Neural progenitor cell (in vitro differentiated cells): ENCODE results near the gene PRSS33. TPM values are rescaled to one million over a fixed set of nuclear protein-coding genes. Genes with fewer than 3 reads are reported as not detected.
A peak's percentile ranks its signal among the peaks of the same experiment; 100 is the strongest.

Source experiments
- DNase-seq: peaks from one replicate; pipeline ENCODE4 v3.0.0-alpha.2; 2016; ENCODE audit warnings: low spot score
- H2AFZ ChIP-seq: fragments of 200-600 bp; sonication (generic); replicated peaks from 2 replicates; pipeline ENCODE4 v1.6.1; 2016; ENCODE audit warnings: antibody characterized with exemption
- H3F3A ChIP-seq: fragments of 200-600 bp; sonication (generic); 2 replicates; pipeline ENCODE4 v1.6.1; 2016; ENCODE audit warnings: antibody characterized with exemption, low read depth
- H3K27ac ChIP-seq: fragments of 200-600 bp; sonication (generic); 2 replicates; pipeline ENCODE4 v1.5.1; 2016; ENCODE audit warnings: mild to moderate bottlenecking
- H3K27me3 ChIP-seq: fragments of 200-600 bp; sonication (generic); 2 replicates; pipeline ENCODE4 v1.6.1; 2016; ENCODE audit warnings: mild to moderate bottlenecking, moderate library complexity
- H3K36me3 ChIP-seq: fragments of 200-600 bp; sonication (generic); 2 replicates; pipeline ENCODE4 v1.5.1; 2016
- H3K4me1 ChIP-seq: fragments of 200-600 bp; sonication (generic); 2 replicates; pipeline ENCODE4 v1.6.1; 2016; ENCODE audit warnings: mixed run types
- H3K4me2 ChIP-seq: fragments of 200-600 bp; sonication (generic); 2 replicates; pipeline ENCODE4 v1.6.1; 2016
- H3K4me3 ChIP-seq: fragments of 200-600 bp; sonication (generic); 2 replicates; pipeline ENCODE4 v1.5.1; 2016
- H3K79me2 ChIP-seq: fragments of 200-600 bp; sonication (generic); 2 replicates; pipeline ENCODE4 v1.6.1; 2016; ENCODE audit warnings: low read depth
- H3K9ac ChIP-seq: fragments of 200-600 bp; sonication (generic); 2 replicates; pipeline ENCODE4 v1.6.1; 2016
- H3K9me3 ChIP-seq: fragments of 200-600 bp; sonication (generic); 2 replicates; pipeline ENCODE4 v1.5.1; 2016; ENCODE audit warnings: low read depth
- H4K20me1 ChIP-seq: fragments of 200-600 bp; sonication (generic); 2 replicates; pipeline ENCODE4 v1.6.1; 2016; ENCODE audit warnings: low read depth
- H3K27ac Mint-ChIP-seq: 3 replicates; pipeline ENCODE4 v1.8.0; 2021; ENCODE audit warnings: mixed read lengths
- H3K27me3 Mint-ChIP-seq: 2 replicates; pipeline ENCODE4 v1.8.0; 2022; ENCODE audit warnings: low read depth, mild to moderate bottlenecking, inconsistent platforms, moderate library complexity, mixed read lengths; ENCODE audit not compliant: insufficient read depth
- H3K36me3 Mint-ChIP-seq: 3 replicates; pipeline ENCODE4 v1.8.0; 2021; ENCODE audit warnings: mixed read lengths
- H3K4me1 Mint-ChIP-seq: 3 replicates; pipeline ENCODE4 v1.8.0; 2021; ENCODE audit warnings: mixed read lengths
- H3K4me3 Mint-ChIP-seq: 3 replicates; pipeline ENCODE4 v1.8.0; 2021; ENCODE audit warnings: mild to moderate bottlenecking, moderate library complexity, mixed read lengths
- H3K9me3 Mint-ChIP-seq: 3 replicates; pipeline ENCODE4 v1.8.0; 2020; ENCODE audit warnings: mixed read lengths
- CTCF ChIP-seq: fragments of 200-600 bp; sonication (generic); IDR thresholded peaks from 2 replicates; pipeline ENCODE4 v1.5.1; 2017; ENCODE audit warnings: antibody characterized with exemption, mild to moderate bottlenecking
- EZH2 ChIP-seq: fragments of 200-600 bp; sonication (generic); IDR thresholded peaks from 2 replicates; pipeline ENCODE4 v1.6.1; 2017; ENCODE audit warnings: antibody characterized with exemption, mild to moderate bottlenecking, moderate library complexity
- EZH2phosphoT487 ChIP-seq: fragments of 200-600 bp; sonication (generic); IDR thresholded peaks from 2 replicates; pipeline ENCODE4 v1.6.1; 2017; ENCODE audit warnings: antibody characterized with exemption
- total RNA-seq: library from RNA; depleted of rRNA; stranded (reverse); fragments of >200 nt; gene quantifications from 2 replicates; pipeline ENCODE4 v1.2.3, GENCODE V29; 2015; ENCODE audit warnings: low replicate concordance

Gene PRSS33
- total RNA-seq, 1 donor from 2014 or later, result 0.73 TPM

GRCh38 chr16:2803545-2804195 is 16.3 kb upstream of the PRSS33 start:
- no peaks in the 10 kb centered on the region for H3K27me3 ChIP-seq

GRCh38 chr16:2799859-2800226 is 12.5 kb upstream of the PRSS33 start:
- Histone ChIP-seq H3K4me2 (no peak overlapping the region), H3K9me3 (no peaks in the 10 kb centered on the region), H4K20me1 (no peaks in the 10 kb centered on the region), H3K79me2 (no peaks in the 10 kb centered on the region), H3K27ac (no peak overlapping the region), H3K4me1 (peaks cover 14% of the 10 kb centered on the region), H2AFZ (no peak overlapping the region), H3K4me3 (no peak overlapping the region), H3K9ac (no peak overlapping the region), H3F3A (peaks cover 11% of the 10 kb centered on the region), H3K36me3 (no peaks in the 10 kb centered on the region), H3K27me3 (no peaks in the 10 kb centered on the region)
- peaks cover 4% of the 10 kb centered on the region for H3K27me3 Mint-ChIP-seq
- DNase-seq, result no peak
- H3K27ac Mint-ChIP-seq, result no peak overlapping the region
- peaks cover 15% of the 10 kb centered on the region for H3K9me3 Mint-ChIP-seq
- no peak overlapping the region for H3K4me3 Mint-ChIP-seq
- TF ChIP-seq EZH2 (no peak), CTCF (no peak), EZH2phosphoT487 (no peak)
- peaks cover 5% of the 10 kb centered on the region for H3K4me1 Mint-ChIP-seq
- H3K36me3 Mint-ChIP-seq, result peaks cover 2% of the 10 kb centered on the region

More at GRCh38 chr16:2803545-2804195, 16.3 kb upstream of the PRSS33 start:
- no peaks in the 10 kb centered on the region for H3F3A ChIP-seq
- H3K4me1 Mint-ChIP-seq, result no peaks in the 10 kb centered on the region
- H3K79me2 ChIP-seq, result no peaks in the 10 kb centered on the region
- H3K9ac ChIP-seq, result no peak overlapping the region
- peaks cover 2% of the 10 kb centered on the region for H3K36me3 Mint-ChIP-seq
- no peak overlapping the region for H3K4me2 ChIP-seq
- no peaks in the 10 kb centered on the region for H3K9me3 ChIP-seq
- TF ChIP-seq EZH2, result no peak
- no peak for TF ChIP-seq CTCF
- TF ChIP-seq EZH2phosphoT487, result no peak
- no peak overlapping the region for H3K4me3 ChIP-seq
- H4K20me1 ChIP-seq, result no peaks in the 10 kb centered on the region
- no peak overlapping the region for H3K27ac Mint-ChIP-seq
- no peak overlapping the region for H2AFZ ChIP-seq
- no peak overlapping the region for H3K27ac ChIP-seq
- no peak for DNase-seq
- no peaks in the 10 kb centered on the region for H3K36me3 ChIP-seq
- H3K4me3 Mint-ChIP-seq, result no peak overlapping the region
- H3K9me3 Mint-ChIP-seq, result peaks cover 31% of the 10 kb centered on the region
- H3K4me1 ChIP-seq, result no peaks in the 10 kb centered on the region
- H3K27me3 Mint-ChIP-seq, result peaks cover 8% of the 10 kb centered on the region

- Histone ChIP-seq H3F3A (peaks cover 11% of the 10 kb centered on the region), H3K9ac (no peak overlapping the region), H3K27me3 (no peaks in the 10 kb centered on the region), H3K27ac (no peak overlapping the region), H3K4me3 (no peak overlapping the region), H3K4me1 (peaks cover 14% of the 10 kb centered on the region), H3K36me3 (no peaks in the 10 kb centered on the region), H4K20me1 (no peaks in the 10 kb centered on the region), H3K4me2 (no peak overlapping the region), H2AFZ (no peak overlapping the region), H3K79me2 (no peaks in the 10 kb centered on the region), H3K9me3 (no peaks in the 10 kb centered on the region)
- H3K36me3 Mint-ChIP-seq, result peaks cover 2% of the 10 kb centered on the region
- H3K27ac Mint-ChIP-seq, result no peak overlapping the region
- H3K9me3 Mint-ChIP-seq, result peaks cover 14% of the 10 kb centered on the region
- H3K4me1 Mint-ChIP-seq, result peaks cover 5% of the 10 kb centered on the region
- H3K4me3 Mint-ChIP-seq, result peak overlapping the region; percentile 27
- TF ChIP-seq EZH2phosphoT487 (no peak), CTCF (no peak), EZH2 (no peak)
- H3K27me3 Mint-ChIP-seq, result peaks cover 8% of the 10 kb centered on the region
- DNase-seq, result no peak
Observed at GRCh38 chr16:2799205-2799858, 12.0 kb upstream of the PRSS33 start.
